Mammary epithelial cell (primary cell): ENCODE data around the gene CLASP1.

Experiments
- CTCF ChIP-seq, 2 donors: IDR thresholded peaks in 1 of 2; conservative IDR thresholded peaks in 1 of 2; 2 replicates each; pipeline ENCODE4 v1.5.1; 2011 to 2012; ENCODE audit warnings: inconsistent platforms in 2 of 2, low read length in 2 of 2, mild to moderate bottlenecking in 2 of 2, control low read depth in 1 of 2, low read depth in 1 of 2; ENCODE audit not compliant: insufficient read depth in 1 of 2; ENCODE audit errors: extremely low read depth in 1 of 2
- EZH2 ChIP-seq: IDR thresholded peaks from 2 replicates; pipeline ENCODE4 v1.6.1; 2012; ENCODE audit warnings: low read length, inconsistent platforms, borderline replicate concordance

DNA sequence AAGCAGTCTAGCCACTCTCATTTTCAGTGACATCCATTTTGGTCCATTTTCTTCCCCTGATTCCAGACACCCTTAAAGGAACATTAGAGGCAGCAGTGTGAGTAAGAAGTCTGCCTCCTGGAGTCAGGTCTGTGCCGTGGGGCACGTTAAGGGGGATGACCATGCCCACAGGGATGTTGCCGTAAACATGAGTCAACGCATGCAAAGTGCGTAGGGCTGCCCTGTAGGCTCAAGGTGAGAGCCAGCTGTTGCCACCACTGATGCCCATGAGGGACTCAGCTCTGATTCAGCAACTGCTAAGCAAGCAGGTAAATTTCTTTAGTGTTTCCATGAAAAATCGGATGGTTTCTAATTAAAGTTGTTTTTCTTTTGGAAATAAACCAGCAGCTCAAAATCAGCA is 302.9 kb downstream of the CLASP1 start:
- TF ChIP-seq CTCF (conservative IDR thresholded peaks at IDR 0.05 in 1 of 2, IDR thresholded peaks at IDR 0.05 in 1 of 2; ENCODE audit: extremely low read depth in 1 of 2, insufficient read depth in 1 of 2, low read depth in 1 of 2, low read length in 2 of 2) = no peak
- no peak for TF ChIP-seq EZH2
